Muscle of leg (tissue), 11 donors: ENCODE results near the gene PAK5. TPM values are rescaled to one million over a fixed set of nuclear protein-coding genes. Genes with fewer than 3 reads are reported as not detected.

ENCODE experiments used
- DNase-seq: peaks from one replicate; pipeline ENCODE4 v3.0.0; 2013
- H3K27ac ChIP-seq: one replicate; pipeline ENCODE4 v1.5.1; 2013; ENCODE audit warnings: mild to moderate bottlenecking, low read length, control low read depth
- H3K27me3 ChIP-seq: one replicate; pipeline ENCODE4 v1.6.1; 2013; ENCODE audit warnings: low read length; ENCODE audit not compliant: control insufficient read depth, insufficient read depth
- H3K36me3 ChIP-seq: one replicate; pipeline ENCODE4 v1.6.1; 2013; ENCODE audit warnings: low read length; ENCODE audit not compliant: control insufficient read depth, insufficient read depth
- H3K4me1 ChIP-seq: one replicate; pipeline ENCODE4 v1.6.1; 2013; ENCODE audit warnings: low read length; ENCODE audit not compliant: control insufficient read depth, insufficient read depth
- H3K4me3 ChIP-seq: one replicate; pipeline ENCODE4 v1.5.1; 2013; ENCODE audit warnings: low read length, control low read depth
- H3K9me3 ChIP-seq: replicated peaks from 2 replicates; pipeline ENCODE4 v1.6.1; 2013; ENCODE audit warnings: low read depth, low read length; ENCODE audit not compliant: control insufficient read depth
- WGBS: methylation state at CpG from one replicate; pipeline ENCODE4 v1.1.5; 2013; ENCODE audit warnings: missing lambda C conversion rate; ENCODE audit not compliant: insufficient coverage; 5-methylcytosine and 5-hydroxymethylcytosine counted together
- polyA plus RNA-seq, 8 donors: library from polyadenylated mRNA; unstranded; fragments of 120-200 nt; gene quantifications; one replicate each; pipeline versions ENCODE4 v1.2.1 to v1.2.3, GENCODE V29; 2013; ENCODE audit warnings: inconsistent platforms in 1 of 8, low replicate concordance in 1 of 8; ENCODE audit not compliant: insufficient read length in 8 of 8, insufficient read depth in 1 of 8
- total RNA-seq: library from RNA; stranded (reverse); fragments of 120-200 nt; gene quantifications from one replicate; pipeline ENCODE4 v1.2.4, GENCODE V29; 2013

PAK5 gene
- total and polyA plus RNA-seq, 9 donors = 0.04 to 0.24 (median 0.12) TPM

DNA sequence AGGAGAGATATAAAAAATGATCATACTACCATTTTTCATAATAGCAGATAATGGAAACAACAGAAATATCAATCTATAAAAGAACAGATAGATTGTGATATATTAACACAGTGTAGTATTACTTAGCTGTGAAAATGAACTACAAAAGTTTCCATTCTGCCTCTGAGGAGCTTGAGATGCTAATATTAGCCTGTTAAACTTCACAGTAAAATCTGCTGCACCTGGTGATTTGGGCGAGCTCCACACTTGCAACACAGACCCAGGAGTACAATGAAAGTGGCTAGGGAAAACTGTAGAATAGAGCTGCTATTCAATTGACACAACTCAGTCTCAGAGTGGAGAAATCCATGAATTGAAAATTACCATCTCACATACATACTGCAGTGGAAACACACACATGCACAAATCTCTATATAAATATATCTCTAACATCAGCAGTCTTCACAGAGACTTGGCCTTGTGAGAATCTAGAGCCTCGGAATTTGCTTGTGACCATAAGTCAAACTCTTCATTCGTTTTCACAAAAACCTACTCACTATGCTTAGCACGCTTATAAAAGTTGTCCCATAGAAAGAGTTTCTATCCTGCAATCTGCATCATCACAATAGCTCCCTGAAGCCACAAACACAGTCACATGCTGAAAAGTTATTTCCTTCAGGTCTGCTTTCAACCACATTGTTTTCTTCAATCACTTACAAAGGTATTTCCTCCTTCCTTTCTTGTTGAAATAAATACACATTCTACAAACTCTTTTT lies 133.0 kb downstream of the PAK5 start:
- no peak for DNase-seq
- no peaks in the 10 kb centered on the region for H3K36me3 ChIP-seq
- WGBS = 45% methylated on average over 4 of the region's 4 CpGs
- H3K4me3 ChIP-seq = no peak overlapping the region
- no peaks in the 10 kb centered on the region for H3K27me3 ChIP-seq
- H3K4me1 ChIP-seq = no peaks in the 10 kb centered on the region
- H3K9me3 ChIP-seq = no peaks in the 10 kb centered on the region
- no peak overlapping the region for H3K27ac ChIP-seq

DNA sequence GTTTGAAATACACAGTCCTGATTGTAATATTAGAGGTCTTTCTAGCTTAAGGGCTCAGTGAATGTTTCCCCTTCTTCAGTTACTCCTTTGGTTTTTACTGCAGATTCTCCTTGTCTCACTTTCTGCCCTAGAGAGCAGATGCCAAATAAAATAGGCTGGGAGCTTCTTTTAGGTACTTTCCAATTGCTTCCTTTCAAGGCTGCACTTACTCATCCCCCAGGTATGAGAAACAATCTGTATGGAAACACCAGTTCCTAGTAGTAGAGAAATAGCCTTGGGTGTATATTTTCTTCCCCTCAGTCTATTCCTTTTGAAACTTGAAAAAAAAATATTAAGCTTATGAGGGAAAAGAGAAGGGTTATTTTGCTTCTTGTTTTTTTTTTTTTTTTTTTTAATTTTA lies 139.7 kb downstream of the PAK5 start:
- no peak overlapping the region for H3K4me3 ChIP-seq
- no peak overlapping the region for H3K27ac ChIP-seq
- no peak for DNase-seq
- H3K27me3 ChIP-seq = no peaks in the 10 kb centered on the region
- no peaks in the 10 kb centered on the region for H3K4me1 ChIP-seq
- H3K36me3 ChIP-seq = no peaks in the 10 kb centered on the region
- no peaks in the 10 kb centered on the region for H3K9me3 ChIP-seq

DNA sequence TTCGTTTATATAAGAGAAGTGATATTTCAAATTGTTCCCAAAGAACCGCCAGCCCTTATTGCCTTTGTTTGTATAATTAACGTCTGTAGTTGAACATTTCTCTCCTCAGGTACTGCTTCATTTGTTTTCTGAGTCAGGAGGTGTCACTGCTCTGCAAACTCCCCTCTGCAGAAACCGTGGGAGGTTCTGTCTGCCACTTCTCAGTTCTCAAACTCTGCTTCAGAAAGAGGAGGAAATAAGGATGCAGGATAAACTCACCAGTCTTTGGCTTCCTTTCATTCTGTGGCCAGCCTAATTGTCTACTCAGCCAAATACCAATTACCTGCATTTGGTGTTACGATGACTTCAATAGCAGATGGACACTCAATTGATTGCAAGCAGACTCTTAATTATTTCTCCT lies 149.8 kb downstream of the PAK5 start:
- DNase-seq = no peak
- no peaks in the 10 kb centered on the region for H3K36me3 ChIP-seq
- H3K4me1 ChIP-seq = no peaks in the 10 kb centered on the region
- H3K27me3 ChIP-seq = no peaks in the 10 kb centered on the region
- WGBS = 50% methylated on average over 1 of the region's 5 CpGs
- H3K27ac ChIP-seq = no peak overlapping the region
- H3K4me3 ChIP-seq = no peak overlapping the region
- H3K9me3 ChIP-seq = no peaks in the 10 kb centered on the region

- DNase-seq = no peak
- Histone ChIP-seq H3K4me3 (no peak overlapping the region), H3K9me3 (no peaks in the 10 kb centered on the region), H3K36me3 (no peaks in the 10 kb centered on the region), H3K27me3 (no peaks in the 10 kb centered on the region), H3K4me1 (no peaks in the 10 kb centered on the region), H3K27ac (no peak overlapping the region)
- WGBS = no CpG with 5 or more reads among the region's 2 CpGs
These were observed 152.0 kb downstream of the PAK5 start for GRCh38 chr20:9686866-9687265.

DNA sequence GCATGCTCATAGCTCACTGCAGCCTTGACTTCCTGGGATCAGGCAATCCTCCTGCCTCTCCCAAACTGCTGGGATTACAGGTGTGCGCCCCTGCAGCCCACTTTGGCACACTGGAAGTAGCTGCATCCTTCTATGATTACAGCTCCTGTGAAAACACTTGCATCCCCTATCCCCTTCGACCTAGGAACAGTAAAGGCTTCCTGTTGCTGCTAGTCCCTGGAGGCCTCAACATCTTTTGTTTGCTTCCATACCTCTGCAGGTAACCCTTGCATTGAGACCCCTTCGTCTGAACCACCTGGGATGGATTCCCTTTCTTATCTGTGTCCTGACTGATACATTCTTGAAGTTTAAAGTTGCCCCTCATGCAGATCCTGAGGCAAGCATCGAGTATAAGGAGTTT lies 152.4 kb downstream of the PAK5 start:
- no peak for DNase-seq
- no peaks in the 10 kb centered on the region for H3K27me3 ChIP-seq
- H3K9me3 ChIP-seq = no peaks in the 10 kb centered on the region
- no peaks in the 10 kb centered on the region for H3K36me3 ChIP-seq
- WGBS = 44% methylated on average over 4 of the region's 4 CpGs
- no peak overlapping the region for H3K27ac ChIP-seq
- no peak overlapping the region for H3K4me3 ChIP-seq
- H3K4me1 ChIP-seq = no peaks in the 10 kb centered on the region

DNA sequence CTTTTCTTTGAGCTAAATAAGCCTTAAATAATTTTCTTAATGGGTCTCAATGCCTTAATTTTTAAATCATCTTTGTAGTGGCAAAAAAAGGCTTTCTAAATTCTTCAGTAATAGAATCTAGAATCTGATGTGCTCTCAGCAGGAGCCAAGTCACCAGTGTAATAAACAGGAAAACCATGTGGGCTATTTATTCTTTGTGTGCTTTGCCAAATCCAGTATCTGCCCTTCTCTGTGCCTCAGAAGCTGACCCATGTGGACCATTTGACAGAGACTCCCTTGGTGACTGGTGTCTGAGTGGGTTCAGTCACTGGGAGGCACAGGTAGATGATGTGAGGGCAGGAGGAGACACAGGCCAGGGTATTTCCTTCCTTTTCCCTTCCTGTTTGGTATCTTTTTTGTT lies 152.9 kb downstream of the PAK5 start:
- Histone ChIP-seq H3K27ac (no peak overlapping the region), H3K36me3 (no peaks in the 10 kb centered on the region), H3K4me1 (no peaks in the 10 kb centered on the region), H3K4me3 (no peak overlapping the region), H3K9me3 (no peaks in the 10 kb centered on the region), H3K27me3 (no peaks in the 10 kb centered on the region)
- no peak for DNase-seq

- H3K27me3 ChIP-seq = no peaks in the 10 kb centered on the region
- H3K4me3 ChIP-seq = no peak overlapping the region
- no peak overlapping the region for H3K27ac ChIP-seq
- no peaks in the 10 kb centered on the region for H3K36me3 ChIP-seq
- no peaks in the 10 kb centered on the region for H3K9me3 ChIP-seq
- no peak for DNase-seq
- no peaks in the 10 kb centered on the region for H3K4me1 ChIP-seq
These were observed 153.9 kb downstream of the PAK5 start for GRCh38 chr20:9685011-9685410.

- H3K4me1 ChIP-seq = no peaks in the 10 kb centered on the region
- no CpG with 5 or more reads among the region's 3 CpGs for WGBS
- H3K27ac ChIP-seq = no peak overlapping the region
- H3K36me3 ChIP-seq = no peaks in the 10 kb centered on the region
- no peaks in the 10 kb centered on the region for H3K27me3 ChIP-seq
- no peak for DNase-seq
- no peak overlapping the region for H3K4me3 ChIP-seq
- H3K9me3 ChIP-seq = no peaks in the 10 kb centered on the region
These were observed 161.7 kb downstream of the PAK5 start for GRCh38 chr20:9677100-9677623.

- Histone ChIP-seq H3K36me3 (no peaks in the 10 kb centered on the region), H3K4me3 (no peak overlapping the region), H3K27me3 (no peaks in the 10 kb centered on the region), H3K27ac (no peak overlapping the region), H3K9me3 (no peaks in the 10 kb centered on the region), H3K4me1 (no peaks in the 10 kb centered on the region)
- no peak for DNase-seq
These were observed 165.9 kb downstream of the PAK5 start for GRCh38 chr20:9672981-9673380.

- no peaks in the 10 kb centered on the region for H3K36me3 ChIP-seq
- no peaks in the 10 kb centered on the region for H3K4me1 ChIP-seq
- no peak for DNase-seq
- no CpG with 5 or more reads among the region's 2 CpGs for WGBS
- H3K27me3 ChIP-seq = no peaks in the 10 kb centered on the region
- no peak overlapping the region for H3K4me3 ChIP-seq
- no peaks in the 10 kb centered on the region for H3K9me3 ChIP-seq
- no peak overlapping the region for H3K27ac ChIP-seq
These were observed 166.8 kb downstream of the PAK5 start for GRCh38 chr20:9672027-9672426.

GRCh38 chr20:9668381-9668780 lies 170.5 kb downstream of the PAK5 start:
- Histone ChIP-seq H3K4me1 (no peaks in the 10 kb centered on the region), H3K9me3 (no peaks in the 10 kb centered on the region), H3K27me3 (no peaks in the 10 kb centered on the region), H3K4me3 (no peak overlapping the region), H3K27ac (no peak overlapping the region), H3K36me3 (no peaks in the 10 kb centered on the region)
- no peak for DNase-seq
- no CpG with 5 or more reads among the region's 4 CpGs for WGBS
